HG03025 (cell line): ENCODE data around the gene SFTPB.

Experiments used
- ATAC-seq: cut with Tn5 transposase; IDR thresholded peaks from one replicate; pipeline ENCODE4 v1.9.1; 2021; ENCODE audit warnings: mild to moderate bottlenecking, moderate library complexity; ENCODE audit not compliant: unreplicated experiment, low FRiP score

The SFTPB gene

GRCh38 chr2:85703329-85703728 lies 35.3 kb upstream of the SFTPB start:
- ATAC-seq, result no peak

GRCh38 chr2:85702800-85703199 lies 34.8 kb upstream of the SFTPB start:
- ATAC-seq, result no peak

- no peak for ATAC-seq
Measured at GRCh38 chr2:85702172-85702571, 34.2 kb upstream of the SFTPB start.

- ATAC-seq, result no peak
Measured at GRCh38 chr2:85699325-85699724, 31.3 kb upstream of the SFTPB start.

GRCh38 chr2:85698880-85699254 lies 30.9 kb upstream of the SFTPB start:
- ATAC-seq, result no peak

GRCh38 chr2:85698184-85698879 lies 30.3 kb upstream of the SFTPB start:
- no peak for ATAC-seq

- ATAC-seq, result no peak
Measured at GRCh38 chr2:85697716-85698115, 29.7 kb upstream of the SFTPB start.

- ATAC-seq, result no peak
Measured at GRCh38 chr2:85697096-85697495, 29.1 kb upstream of the SFTPB start.

GRCh38 chr2:85695691-85696668 lies 28.0 kb upstream of the SFTPB start:
- ATAC-seq, result no peak

GRCh38 chr2:85695121-85695520 lies 27.1 kb upstream of the SFTPB start:
- no peak for ATAC-seq

- no peak for ATAC-seq
Measured at GRCh38 chr2:85694052-85695025, 26.3 kb upstream of the SFTPB start, which contains the start of gene GNLY. TSS of gene GNLY (plus strand) at chr2:85694358. CDS start at chr2:85694419, 61 bp downstream.

- no peak for ATAC-seq
Measured at GRCh38 chr2:85692039-85692645, 24.1 kb upstream of the SFTPB start.

GRCh38 chr2:85690932-85691331 lies 22.9 kb upstream of the SFTPB start:
- no peak for ATAC-seq

- ATAC-seq, result no peak
Measured at GRCh38 chr2:85684806-85685205, 16.8 kb upstream of the SFTPB start.

- no peak for ATAC-seq
Measured at GRCh38 chr2:85684380-85684779, 16.4 kb upstream of the SFTPB start.

GRCh38 chr2:85682378-85682777 lies 14.4 kb upstream of the SFTPB start:
- no peak for ATAC-seq

GRCh38 chr2:85681776-85682175 lies 13.8 kb upstream of the SFTPB start:
- ATAC-seq, result no peak

- ATAC-seq, result no peak
Measured at GRCh38 chr2:85681372-85681763, 13.4 kb upstream of the SFTPB start.

- no peak for ATAC-seq
Measured at GRCh38 chr2:85680707-85681371, 12.8 kb upstream of the SFTPB start.
